T-helper 1 cell treated with Interleukin-12 subunit alpha and Interleukin-12 subunit beta and Interleukin-4 antibody, amounts not matched to agents 30 μg/mL and 1 μg/mL, for 36 hours (primary cell): ENCODE data around the gene WIPI1.
"Not testable (repeated sequence)": the region's sequence is repeated elsewhere in the genome, so short reads cannot be mapped to it uniquely, and the experiment has no call there.

Experiments
- H3K27ac Mint-ChIP-seq: one replicate; pipeline ENCODE4 v1.8.0; 2021; ENCODE audit warnings: mild to moderate bottlenecking, mixed read lengths
- H3K27me3 Mint-ChIP-seq: one replicate; pipeline ENCODE4 v1.8.0; 2021; ENCODE audit warnings: low read depth, mixed read lengths
- H3K36me3 Mint-ChIP-seq: one replicate; pipeline ENCODE4 v1.8.0; 2021; ENCODE audit warnings: low read depth, mixed read lengths
- H3K4me1 Mint-ChIP-seq: one replicate; pipeline ENCODE4 v1.8.0; 2021; ENCODE audit warnings: low read depth, mixed read lengths
- H3K4me3 Mint-ChIP-seq: one replicate; pipeline ENCODE4 v1.8.0; 2021; ENCODE audit warnings: mild to moderate bottlenecking, moderate library complexity, mixed read lengths
- H3K9me3 Mint-ChIP-seq: one replicate; pipeline ENCODE4 v1.8.0; 2021; ENCODE audit warnings: mixed read lengths

Gene WIPI1

DNA sequence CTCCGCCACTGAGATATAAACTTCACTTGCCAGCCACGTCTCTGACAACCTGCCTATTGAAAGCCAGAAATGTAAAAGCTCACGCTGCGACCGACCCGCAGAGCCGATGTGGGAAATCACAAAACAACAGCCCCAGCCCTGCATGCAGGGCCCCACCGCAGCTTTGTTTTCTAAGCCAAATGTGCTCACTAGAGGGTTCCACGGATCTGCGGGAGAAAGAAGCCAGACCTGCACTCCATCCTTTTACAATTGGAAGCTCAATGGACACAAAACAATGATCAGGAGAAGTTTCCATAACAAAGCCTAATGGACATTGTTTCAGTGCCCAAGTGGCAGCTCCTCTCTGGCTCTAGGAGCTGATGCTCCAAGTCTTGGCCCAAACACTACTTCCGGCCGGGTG, 33.1 kb downstream of the WIPI1 start:
- H3K36me3 Mint-ChIP-seq, result peaks cover 35% of the 10 kb centered on the region
- H3K27me3 Mint-ChIP-seq, result no peaks in the 10 kb centered on the region
- H3K9me3 Mint-ChIP-seq, result no peaks in the 10 kb centered on the region
- H3K27ac Mint-ChIP-seq, result no peak overlapping the region
- H3K4me3 Mint-ChIP-seq, result no peak overlapping the region
- H3K4me1 Mint-ChIP-seq, result no peaks in the 10 kb centered on the region

DNA sequence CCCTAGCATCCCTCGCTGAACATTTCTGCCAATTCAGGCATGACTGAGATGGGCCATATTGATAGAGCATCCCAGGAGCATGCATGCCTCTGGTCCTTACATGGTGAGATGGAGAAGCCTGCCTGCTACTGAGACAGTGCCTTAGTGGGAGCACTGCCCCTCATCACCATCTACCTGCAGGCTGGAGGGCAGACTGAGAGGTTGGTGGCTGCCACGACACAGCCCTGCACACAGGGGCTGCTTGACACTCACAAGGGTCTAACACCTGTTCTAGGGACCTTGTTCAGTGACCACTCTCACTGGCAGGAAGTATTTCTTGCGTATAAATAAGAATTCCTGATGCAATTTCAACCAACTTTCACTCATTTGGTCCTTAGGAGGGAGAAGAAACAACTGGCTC, 34.0 kb downstream of the WIPI1 start:
- no peaks in the 10 kb centered on the region for H3K27me3 Mint-ChIP-seq
- peaks cover 33% of the 10 kb centered on the region for H3K36me3 Mint-ChIP-seq
- no peaks in the 10 kb centered on the region for H3K9me3 Mint-ChIP-seq
- H3K27ac Mint-ChIP-seq, result no peak overlapping the region
- H3K4me3 Mint-ChIP-seq, result no peak overlapping the region
- no peaks in the 10 kb centered on the region for H3K4me1 Mint-ChIP-seq

DNA sequence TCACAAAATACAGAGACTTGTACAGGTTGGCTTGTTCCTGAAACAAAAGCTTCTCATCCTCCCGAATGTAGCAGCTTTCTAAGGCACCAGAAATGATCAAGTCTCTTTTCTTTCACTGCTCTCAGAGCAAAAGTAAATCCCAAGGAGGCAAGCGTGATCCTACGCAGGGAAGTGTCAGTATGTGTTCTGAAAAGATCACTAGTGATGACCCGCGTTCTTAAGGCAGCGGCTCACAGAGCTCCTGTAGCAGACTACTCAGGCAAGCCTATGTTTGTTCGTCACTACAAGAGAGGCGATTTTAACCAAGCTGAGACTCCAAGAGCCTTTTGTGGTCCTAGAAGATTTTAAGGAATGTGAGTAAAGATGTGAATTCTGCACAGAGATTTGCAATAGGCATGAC, 34.5 kb downstream of the WIPI1 start:
- Mint-ChIP-seq H3K4me1 (peaks cover 1% of the 10 kb centered on the region), H3K27ac (no peak overlapping the region), H3K36me3 (peaks cover 35% of the 10 kb centered on the region), H3K27me3 (no peaks in the 10 kb centered on the region), H3K4me3 (no peak overlapping the region), H3K9me3 (no peaks in the 10 kb centered on the region)

DNA sequence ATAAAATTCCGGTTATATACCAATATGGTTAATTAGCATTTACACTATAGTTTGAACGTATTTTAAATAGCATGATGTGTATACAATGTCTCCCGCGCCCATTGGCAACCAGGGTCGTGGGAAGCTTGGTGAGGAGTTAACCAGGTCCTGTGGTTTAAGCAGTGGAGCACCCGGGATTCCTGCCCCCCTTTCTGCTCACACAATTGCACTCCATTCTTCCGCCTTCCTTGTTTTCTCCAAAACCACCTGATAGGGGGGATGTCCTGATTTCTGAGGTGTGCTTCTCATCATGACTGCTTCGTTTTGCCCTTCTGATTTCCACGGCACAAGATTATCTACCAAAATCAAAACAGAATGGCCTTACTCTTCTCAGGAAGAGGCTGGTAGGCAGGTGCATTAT, 35.8 kb downstream of the WIPI1 start:
- Mint-ChIP-seq H3K9me3 (peaks cover 5% of the 10 kb centered on the region), H3K27me3 (no peaks in the 10 kb centered on the region), H3K4me3 (no peak overlapping the region), H3K4me1 (peaks cover 1% of the 10 kb centered on the region), H3K27ac (no peak overlapping the region), H3K36me3 (peaks cover 40% of the 10 kb centered on the region)

DNA sequence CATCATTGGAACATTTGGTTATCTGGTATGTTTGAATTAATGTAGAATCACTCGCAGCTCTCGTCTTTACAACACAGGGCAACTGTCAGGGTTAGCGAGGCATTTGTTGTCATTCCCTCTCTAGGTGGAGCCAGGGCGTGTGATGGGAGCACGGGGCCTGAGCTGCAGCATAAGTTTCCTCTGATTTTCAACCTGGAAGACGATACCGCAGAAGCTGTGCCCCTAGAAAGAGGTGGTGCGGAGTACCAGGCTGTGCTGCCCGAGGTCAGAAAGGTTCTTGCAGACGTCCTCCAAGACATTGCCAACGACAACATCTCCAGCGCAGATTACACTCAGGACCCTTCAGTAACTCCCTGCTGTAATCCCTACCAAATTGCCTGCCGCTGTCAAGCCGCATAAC, 37.2 kb downstream of the WIPI1 start:
- Mint-ChIP-seq H3K36me3 (peaks cover 47% of the 10 kb centered on the region), H3K27ac (no peak overlapping the region)

DNA sequence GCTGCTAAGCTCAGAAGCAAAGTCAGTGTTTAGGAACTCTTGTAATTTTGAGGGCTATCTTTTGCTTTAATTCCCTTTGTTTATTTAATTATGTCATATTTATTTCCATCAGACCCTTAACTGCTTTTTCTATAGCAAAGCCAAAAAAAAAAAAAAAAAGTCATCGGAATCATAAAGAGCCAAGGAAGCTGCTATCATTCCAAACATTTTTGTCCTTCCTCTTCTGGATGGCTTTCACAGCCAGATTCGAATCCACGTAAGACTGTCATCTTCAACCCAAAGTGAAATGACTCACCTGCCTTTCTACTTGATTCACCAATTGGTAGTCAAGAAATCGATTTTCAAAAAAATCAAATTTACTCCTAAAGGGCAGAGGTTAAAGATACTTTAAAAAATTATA, 38.4 kb downstream of the WIPI1 start:
- H3K36me3 Mint-ChIP-seq, result peaks cover 52% of the 10 kb centered on the region
- H3K4me3 Mint-ChIP-seq, result no peak overlapping the region
- peaks cover 23% of the 10 kb centered on the region for H3K4me1 Mint-ChIP-seq
- no peak overlapping the region for H3K27ac Mint-ChIP-seq
- H3K9me3 Mint-ChIP-seq, result peaks cover 20% of the 10 kb centered on the region
- H3K27me3 Mint-ChIP-seq, result no peaks in the 10 kb centered on the region

More for the DNA sequence above, 37.2 kb downstream of the WIPI1 start:
- H3K9me3 Mint-ChIP-seq, result peaks cover 13% of the 10 kb centered on the region
- peaks cover 11% of the 10 kb centered on the region for H3K4me1 Mint-ChIP-seq
- no peaks in the 10 kb centered on the region for H3K27me3 Mint-ChIP-seq
- no peak overlapping the region for H3K4me3 Mint-ChIP-seq

DNA sequence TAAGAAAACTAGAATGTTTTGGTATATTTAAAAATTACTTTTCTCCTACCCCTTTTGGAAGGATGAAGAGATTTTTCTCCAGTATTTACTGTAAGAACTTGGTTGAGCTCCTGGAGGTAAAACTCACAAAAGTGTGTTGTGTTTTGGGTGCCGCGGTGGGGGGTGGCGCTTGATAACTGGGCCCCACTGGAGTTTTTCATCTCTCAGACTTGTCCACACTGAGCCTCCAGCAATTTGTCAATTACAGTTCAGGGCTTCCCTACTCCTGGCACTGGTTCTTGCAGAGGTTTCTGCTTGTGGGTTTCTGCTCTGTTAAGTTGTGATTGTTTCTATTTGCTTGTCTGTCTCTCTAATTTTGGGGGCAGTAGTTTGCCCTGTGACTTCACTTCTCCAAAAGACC, 40.0 kb downstream of the WIPI1 start:
- no peaks in the 10 kb centered on the region for H3K27me3 Mint-ChIP-seq
- H3K27ac Mint-ChIP-seq, result no peak overlapping the region
- H3K9me3 Mint-ChIP-seq, result peaks cover 20% of the 10 kb centered on the region
- H3K4me1 Mint-ChIP-seq, result peaks cover 24% of the 10 kb centered on the region
- no peak overlapping the region for H3K4me3 Mint-ChIP-seq
- H3K36me3 Mint-ChIP-seq, result peaks cover 50% of the 10 kb centered on the region

DNA sequence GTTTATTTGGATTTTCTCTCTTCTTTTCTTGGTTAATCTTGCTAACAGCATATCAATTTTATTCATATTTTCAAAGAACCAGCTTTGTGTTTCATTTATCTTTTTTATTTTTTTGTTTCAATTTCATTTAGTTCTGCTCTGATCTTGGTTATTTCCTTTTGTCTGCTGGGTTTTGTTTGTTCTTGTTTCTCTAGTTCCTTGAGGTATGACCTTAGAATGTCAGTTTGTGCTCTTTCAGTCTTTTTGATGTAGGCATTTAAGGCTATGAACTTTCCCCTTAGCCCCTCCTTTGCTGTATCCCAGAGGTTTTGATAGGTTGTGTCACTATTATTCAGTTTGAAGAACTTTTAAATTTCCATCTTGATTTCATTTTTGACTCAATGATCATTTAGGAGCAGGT, 42.4 kb downstream of the WIPI1 start:
- Mint-ChIP-seq H3K9me3 (peaks cover 26% of the 10 kb centered on the region), H3K27ac (peak overlapping the region; percentile 82), H3K36me3 (peaks cover 38% of the 10 kb centered on the region), H3K4me3 (peak overlapping the region; percentile 93), H3K4me1 (peaks cover 24% of the 10 kb centered on the region)
- H3K27me3 Mint-ChIP-seq, result not testable (repeated sequence)

DNA sequence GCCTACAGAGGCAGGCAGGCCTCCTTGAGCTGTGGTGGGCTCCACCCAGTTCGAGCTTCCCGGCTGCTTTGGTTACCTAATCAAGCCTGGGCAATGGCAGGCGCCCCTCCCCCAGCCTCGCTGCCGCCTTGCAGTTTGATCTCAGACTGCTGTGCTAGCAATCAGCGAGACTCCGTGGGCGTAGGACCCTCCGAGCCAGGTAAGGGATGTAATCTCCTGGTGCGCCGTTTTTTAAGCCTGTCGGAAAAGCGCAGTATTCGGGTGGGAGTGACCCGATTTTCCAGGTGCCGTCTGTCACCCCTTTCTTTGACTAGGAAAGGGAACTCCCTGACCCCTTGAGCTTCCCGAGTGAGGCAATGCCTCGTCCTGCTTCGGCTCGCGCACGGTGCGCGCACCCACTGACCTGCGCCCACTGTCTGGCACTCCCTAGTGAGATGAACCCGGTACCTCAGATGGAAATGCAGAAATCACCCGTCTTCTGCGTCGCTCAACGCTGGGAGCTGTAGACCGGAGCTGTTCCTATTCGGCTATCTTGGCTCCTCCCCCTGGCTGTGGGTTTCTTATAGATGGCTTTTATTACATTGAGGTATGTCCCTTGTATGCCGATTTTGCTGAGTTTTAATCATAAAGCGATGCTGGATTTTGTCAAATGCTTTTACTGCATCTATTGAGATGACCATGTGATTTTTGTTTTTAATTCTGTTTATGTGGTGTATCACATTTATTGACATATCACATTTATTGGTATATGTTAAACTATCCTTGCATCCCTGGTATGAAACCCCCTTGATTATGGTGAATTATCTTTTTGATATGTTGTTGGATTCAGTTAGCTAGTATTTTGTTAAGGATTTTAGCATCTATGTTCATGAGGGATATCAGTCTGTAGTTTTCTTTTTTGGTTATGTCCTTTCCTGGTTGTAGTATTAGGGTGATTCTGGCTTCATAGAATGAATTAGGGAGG, 43.4 kb downstream of the WIPI1 start:
- Mint-ChIP-seq H3K9me3 (peaks cover 26% of the 10 kb centered on the region), H3K4me1 (peaks cover 24% of the 10 kb centered on the region), H3K36me3 (peaks cover 32% of the 10 kb centered on the region), H3K27ac (peak overlapping the region; percentile 82), H3K4me3 (peak overlapping the region; percentile 93)
- not testable (repeated sequence) for H3K27me3 Mint-ChIP-seq

DNA sequence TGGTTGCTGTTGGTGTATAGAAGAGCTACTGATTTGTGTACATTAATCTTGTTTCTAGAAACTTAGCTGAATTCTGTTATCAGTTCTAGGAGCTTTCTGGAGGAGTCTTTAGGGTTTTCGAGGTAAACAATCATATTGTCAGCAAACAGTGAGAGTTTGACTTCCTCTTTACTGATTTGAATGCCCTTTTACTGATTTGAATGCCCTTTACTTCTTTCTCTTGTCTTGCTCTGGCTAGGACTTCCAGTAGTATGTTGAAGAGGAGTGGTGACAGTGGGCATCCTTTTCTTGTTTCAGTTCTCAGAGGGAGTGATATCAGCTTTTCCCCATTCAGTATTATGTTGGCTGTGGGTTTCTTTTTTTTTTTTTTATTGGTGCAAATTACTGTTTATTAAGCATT, 49.6 kb downstream of the WIPI1 start:
- not testable (repeated sequence) for H3K27ac Mint-ChIP-seq, H3K4me3 Mint-ChIP-seq, H3K4me1 Mint-ChIP-seq
- H3K9me3 Mint-ChIP-seq, result peaks cover 45% of the 10 kb centered on the region
- peaks cover 32% of the 10 kb centered on the region for H3K36me3 Mint-ChIP-seq
- peaks cover 14% of the 10 kb centered on the region for H3K27me3 Mint-ChIP-seq

DNA sequence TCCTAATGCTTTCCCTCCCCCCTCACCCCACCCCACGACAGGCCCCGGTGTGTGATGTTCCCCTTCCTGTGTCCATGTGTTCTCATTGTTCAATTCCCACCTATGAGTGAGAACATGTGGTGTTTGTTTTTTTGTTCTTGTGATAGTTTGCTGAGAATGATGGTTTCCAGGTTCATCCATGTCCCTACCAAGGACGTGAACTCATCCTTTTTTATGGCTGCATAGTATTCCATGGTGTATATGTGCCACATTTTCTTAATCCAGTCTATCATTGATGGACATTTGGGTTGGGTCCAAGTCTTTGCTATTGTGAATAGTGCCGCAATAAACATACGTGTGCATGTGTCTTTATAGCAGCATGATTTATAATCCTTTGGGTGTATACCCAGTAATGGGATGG, 53.5 kb downstream of the WIPI1 start:
- Mint-ChIP-seq H3K27me3 (peaks cover 14% of the 10 kb centered on the region), H3K36me3 (peaks cover 25% of the 10 kb centered on the region), H3K9me3 (peaks cover 39% of the 10 kb centered on the region), H3K4me1 (peaks cover 22% of the 10 kb centered on the region)
- not testable (repeated sequence) for H3K27ac Mint-ChIP-seq, H3K4me3 Mint-ChIP-seq

DNA sequence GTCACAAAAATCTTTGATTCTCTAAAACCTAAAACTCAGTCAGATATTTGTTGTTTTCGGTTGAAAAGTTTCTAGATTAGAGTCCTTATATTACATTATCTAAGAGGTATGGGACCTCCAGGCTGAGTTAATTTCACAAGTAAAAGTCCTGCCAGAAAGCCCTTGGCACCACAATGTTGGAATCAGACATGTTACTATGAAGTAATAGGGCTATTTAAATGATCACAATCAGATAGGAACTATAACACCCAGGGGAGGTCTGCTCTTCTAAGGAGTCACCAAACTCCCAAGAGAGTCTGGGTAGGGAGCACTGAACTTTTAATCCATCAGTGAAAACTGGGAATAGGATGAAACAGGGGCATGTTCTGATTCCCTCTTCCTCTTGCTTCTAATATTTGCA, 54.2 kb downstream of the WIPI1 start:
- H3K4me1 Mint-ChIP-seq, result peaks cover 27% of the 10 kb centered on the region
- H3K27ac Mint-ChIP-seq, result no peak overlapping the region
- no peak overlapping the region for H3K4me3 Mint-ChIP-seq
- peaks cover 25% of the 10 kb centered on the region for H3K36me3 Mint-ChIP-seq
- peaks cover 39% of the 10 kb centered on the region for H3K9me3 Mint-ChIP-seq
- H3K27me3 Mint-ChIP-seq, result peaks cover 14% of the 10 kb centered on the region

DNA sequence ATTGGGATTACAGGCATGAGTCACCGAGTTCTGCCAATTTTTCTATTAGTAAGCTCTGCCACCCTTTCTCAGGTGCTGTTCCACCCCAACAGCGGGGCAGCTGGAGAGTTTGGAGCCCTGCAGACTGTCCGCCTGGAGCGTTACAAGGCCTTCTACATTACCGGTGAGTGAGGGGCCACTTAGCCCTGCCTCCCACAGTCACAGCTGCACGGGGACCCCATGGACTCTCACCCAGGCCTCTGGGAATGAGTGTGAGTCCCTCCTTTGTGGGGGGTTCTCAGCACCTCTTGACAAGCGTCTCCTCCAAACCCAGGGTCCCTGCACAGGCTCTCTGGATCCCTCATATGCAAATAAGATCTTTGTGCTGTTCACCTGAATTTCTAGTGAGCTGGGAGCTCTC, 56.0 kb downstream of the WIPI1 start:
- peaks cover 13% of the 10 kb centered on the region for H3K36me3 Mint-ChIP-seq
- no peak overlapping the region for H3K27ac Mint-ChIP-seq
- H3K9me3 Mint-ChIP-seq, result peaks cover 25% of the 10 kb centered on the region
- H3K27me3 Mint-ChIP-seq, result peaks cover 2% of the 10 kb centered on the region
- H3K4me3 Mint-ChIP-seq, result no peak overlapping the region
- H3K4me1 Mint-ChIP-seq, result peaks cover 30% of the 10 kb centered on the region

DNA sequence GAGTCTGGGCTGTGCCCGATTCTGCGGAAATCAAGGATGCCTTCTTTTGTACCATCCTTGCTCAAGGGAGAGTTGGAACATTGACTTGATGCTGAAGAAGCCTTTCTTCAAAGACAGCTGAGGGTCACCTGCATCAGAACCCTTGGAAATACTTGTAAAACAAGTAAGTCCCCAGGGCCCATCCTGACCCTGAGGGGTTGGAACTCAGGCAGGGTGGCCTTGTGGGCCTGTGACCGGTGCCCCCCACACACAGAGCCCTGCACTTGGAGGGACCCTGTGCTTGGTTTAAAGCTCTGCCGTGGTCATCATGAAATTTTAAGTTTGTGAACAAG, 56.9 kb downstream of the WIPI1 start:
- Mint-ChIP-seq H3K9me3 (peaks cover 18% of the 10 kb centered on the region), H3K4me3 (no peak overlapping the region), H3K27me3 (no peaks in the 10 kb centered on the region), H3K27ac (peak overlapping the region; percentile 79), H3K36me3 (peaks cover 8% of the 10 kb centered on the region), H3K4me1 (peaks cover 30% of the 10 kb centered on the region)

DNA sequence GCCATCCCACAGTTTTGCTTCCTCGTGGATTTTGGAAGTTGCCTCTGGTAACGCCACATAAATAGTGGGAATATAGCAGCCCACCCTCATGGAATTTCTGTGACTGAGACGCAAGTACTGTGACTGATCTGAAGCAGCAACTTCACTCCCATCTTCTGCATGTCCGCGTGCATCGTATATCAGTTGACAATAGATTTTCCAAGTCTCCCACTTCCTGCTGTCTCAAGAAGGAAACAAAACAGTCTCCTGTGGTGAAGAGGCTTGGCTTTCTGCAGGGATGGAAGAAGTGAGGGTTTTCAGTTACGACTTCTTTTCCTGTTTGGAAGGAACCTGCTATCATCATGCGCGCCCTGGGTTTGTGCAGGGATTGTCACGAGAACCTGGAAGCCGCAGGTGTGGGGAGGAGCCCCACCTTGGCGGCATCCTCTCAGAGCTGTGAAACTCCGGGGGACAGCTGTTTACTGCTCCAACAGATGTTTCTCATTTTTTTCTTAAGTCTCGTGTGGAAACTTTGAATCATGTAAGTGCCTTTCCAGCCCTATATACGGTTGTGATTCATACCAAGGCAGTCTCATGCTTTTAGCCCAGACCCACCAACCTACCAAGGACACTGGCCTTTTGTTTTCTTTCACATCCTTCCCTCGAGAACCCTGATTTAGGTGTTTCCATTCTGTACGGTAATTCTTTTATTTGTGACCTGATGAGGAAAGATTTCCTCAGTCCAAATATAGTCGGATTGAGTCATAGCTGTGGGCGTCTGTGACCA, 57.5 kb downstream of the WIPI1 start:
- H3K9me3 Mint-ChIP-seq, result peaks cover 14% of the 10 kb centered on the region
- no peaks in the 10 kb centered on the region for H3K27me3 Mint-ChIP-seq
- H3K27ac Mint-ChIP-seq, result peak overlapping the region; percentile 79
- H3K4me1 Mint-ChIP-seq, result peaks cover 30% of the 10 kb centered on the region
- peaks cover 6% of the 10 kb centered on the region for H3K36me3 Mint-ChIP-seq
- H3K4me3 Mint-ChIP-seq, result no peak overlapping the region
